ENCODE data around the gene OR13H1. TPM values are rescaled to one million over a fixed set of nuclear protein-coding genes. Genes with fewer than 3 reads are reported as not detected.

Gene OR13H1, protein sequence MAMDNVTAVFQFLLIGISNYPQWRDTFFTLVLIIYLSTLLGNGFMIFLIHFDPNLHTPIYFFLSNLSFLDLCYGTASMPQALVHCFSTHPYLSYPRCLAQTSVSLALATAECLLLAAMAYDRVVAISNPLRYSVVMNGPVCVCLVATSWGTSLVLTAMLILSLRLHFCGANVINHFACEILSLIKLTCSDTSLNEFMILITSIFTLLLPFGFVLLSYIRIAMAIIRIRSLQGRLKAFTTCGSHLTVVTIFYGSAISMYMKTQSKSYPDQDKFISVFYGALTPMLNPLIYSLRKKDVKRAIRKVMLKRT
- total RNA-seq: not detected in 2 replicates

DNA sequence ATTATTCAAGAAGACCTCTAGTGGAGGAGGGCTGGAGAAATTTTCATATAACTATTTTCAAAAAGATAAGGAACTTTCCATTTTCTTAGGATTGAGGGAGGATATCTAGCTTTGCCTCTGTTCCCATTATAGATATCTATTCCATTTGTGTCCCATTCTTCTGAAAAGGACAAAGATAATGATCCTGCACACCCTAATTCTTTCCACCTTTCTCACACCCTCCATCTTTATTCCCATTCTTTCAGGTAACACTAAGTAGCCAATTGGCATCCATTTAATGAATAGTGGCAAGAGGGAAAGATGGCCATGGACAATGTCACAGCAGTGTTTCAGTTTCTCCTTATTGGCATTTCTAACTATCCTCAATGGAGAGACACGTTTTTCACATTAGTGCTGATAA is at the start of gene OR13H1:
TSS of gene OR13H1 (plus strand) at position 301 of the 400 bp plus-strand sequence. CDS start at position 301, 0 bp downstream.

